ENCODE data around the gene LYST. TPM values are rescaled to one million over a fixed set of nuclear protein-coding genes. Genes with fewer than 3 reads are reported as not detected.

Gene LYST
- total and polyA plus RNA-seq, 2 of the 8 experiments (the other 6 are each of a cell fraction or from before 2014, with no cell fraction given) = 0.29 to 0.58 TPM

DNA sequence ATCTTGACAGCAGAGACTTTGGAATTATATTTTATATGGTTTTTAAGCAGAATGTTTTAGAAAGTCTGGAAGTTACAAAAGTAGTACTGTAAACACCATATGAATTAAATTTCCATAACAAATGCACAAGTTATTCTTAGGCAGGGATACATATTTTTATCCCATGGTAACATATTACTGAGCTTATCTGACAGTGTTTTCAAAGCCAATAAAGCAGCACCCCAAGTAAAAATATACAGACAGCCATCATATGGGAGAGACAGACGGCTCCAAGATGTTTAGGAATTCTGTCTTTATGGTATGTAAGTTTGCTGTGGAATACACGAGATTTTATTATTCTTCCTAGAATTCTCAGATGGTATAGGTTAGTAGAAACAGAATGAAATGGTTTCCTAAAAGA, 205.1 kb downstream of the LYST start (continued):
- TF ChIP-seq, protein P1, sequence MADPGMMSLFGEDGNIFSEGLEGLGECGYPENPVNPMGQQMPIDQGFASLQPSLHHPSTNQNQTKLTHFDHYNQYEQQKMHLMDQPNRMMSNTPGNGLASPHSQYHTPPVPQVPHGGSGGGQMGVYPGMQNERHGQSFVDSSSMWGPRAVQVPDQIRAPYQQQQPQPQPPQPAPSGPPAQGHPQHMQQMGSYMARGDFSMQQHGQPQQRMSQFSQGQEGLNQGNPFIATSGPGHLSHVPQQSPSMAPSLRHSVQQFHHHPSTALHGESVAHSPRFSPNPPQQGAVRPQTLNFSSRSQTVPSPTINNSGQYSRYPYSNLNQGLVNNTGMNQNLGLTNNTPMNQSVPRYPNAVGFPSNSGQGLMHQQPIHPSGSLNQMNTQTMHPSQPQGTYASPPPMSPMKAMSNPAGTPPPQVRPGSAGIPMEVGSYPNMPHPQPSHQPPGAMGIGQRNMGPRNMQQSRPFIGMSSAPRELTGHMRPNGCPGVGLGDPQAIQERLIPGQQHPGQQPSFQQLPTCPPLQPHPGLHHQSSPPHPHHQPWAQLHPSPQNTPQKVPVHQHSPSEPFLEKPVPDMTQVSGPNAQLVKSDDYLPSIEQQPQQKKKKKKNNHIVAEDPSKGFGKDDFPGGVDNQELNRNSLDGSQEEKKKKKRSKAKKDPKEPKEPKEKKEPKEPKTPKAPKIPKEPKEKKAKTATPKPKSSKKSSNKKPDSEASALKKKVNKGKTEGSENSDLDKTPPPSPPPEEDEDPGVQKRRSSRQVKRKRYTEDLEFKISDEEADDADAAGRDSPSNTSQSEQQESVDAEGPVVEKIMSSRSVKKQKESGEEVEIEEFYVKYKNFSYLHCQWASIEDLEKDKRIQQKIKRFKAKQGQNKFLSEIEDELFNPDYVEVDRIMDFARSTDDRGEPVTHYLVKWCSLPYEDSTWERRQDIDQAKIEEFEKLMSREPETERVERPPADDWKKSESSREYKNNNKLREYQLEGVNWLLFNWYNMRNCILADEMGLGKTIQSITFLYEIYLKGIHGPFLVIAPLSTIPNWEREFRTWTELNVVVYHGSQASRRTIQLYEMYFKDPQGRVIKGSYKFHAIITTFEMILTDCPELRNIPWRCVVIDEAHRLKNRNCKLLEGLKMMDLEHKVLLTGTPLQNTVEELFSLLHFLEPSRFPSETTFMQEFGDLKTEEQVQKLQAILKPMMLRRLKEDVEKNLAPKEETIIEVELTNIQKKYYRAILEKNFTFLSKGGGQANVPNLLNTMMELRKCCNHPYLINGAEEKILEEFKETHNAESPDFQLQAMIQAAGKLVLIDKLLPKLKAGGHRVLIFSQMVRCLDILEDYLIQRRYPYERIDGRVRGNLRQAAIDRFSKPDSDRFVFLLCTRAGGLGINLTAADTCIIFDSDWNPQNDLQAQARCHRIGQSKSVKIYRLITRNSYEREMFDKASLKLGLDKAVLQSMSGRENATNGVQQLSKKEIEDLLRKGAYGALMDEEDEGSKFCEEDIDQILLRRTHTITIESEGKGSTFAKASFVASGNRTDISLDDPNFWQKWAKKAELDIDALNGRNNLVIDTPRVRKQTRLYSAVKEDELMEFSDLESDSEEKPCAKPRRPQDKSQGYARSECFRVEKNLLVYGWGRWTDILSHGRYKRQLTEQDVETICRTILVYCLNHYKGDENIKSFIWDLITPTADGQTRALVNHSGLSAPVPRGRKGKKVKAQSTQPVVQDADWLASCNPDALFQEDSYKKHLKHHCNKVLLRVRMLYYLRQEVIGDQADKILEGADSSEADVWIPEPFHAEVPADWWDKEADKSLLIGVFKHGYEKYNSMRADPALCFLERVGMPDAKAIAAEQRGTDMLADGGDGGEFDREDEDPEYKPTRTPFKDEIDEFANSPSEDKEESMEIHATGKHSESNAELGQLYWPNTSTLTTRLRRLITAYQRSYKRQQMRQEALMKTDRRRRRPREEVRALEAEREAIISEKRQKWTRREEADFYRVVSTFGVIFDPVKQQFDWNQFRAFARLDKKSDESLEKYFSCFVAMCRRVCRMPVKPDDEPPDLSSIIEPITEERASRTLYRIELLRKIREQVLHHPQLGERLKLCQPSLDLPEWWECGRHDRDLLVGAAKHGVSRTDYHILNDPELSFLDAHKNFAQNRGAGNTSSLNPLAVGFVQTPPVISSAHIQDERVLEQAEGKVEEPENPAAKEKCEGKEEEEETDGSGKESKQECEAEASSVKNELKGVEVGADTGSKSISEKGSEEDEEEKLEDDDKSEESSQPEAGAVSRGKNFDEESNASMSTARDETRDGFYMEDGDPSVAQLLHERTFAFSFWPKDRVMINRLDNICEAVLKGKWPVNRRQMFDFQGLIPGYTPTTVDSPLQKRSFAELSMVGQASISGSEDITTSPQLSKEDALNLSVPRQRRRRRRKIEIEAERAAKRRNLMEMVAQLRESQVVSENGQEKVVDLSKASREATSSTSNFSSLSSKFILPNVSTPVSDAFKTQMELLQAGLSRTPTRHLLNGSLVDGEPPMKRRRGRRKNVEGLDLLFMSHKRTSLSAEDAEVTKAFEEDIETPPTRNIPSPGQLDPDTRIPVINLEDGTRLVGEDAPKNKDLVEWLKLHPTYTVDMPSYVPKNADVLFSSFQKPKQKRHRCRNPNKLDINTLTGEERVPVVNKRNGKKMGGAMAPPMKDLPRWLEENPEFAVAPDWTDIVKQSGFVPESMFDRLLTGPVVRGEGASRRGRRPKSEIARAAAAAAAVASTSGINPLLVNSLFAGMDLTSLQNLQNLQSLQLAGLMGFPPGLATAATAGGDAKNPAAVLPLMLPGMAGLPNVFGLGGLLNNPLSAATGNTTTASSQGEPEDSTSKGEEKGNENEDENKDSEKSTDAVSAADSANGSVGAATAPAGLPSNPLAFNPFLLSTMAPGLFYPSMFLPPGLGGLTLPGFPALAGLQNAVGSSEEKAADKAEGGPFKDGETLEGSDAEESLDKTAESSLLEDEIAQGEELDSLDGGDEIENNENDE (IDR thresholded peaks at IDR 0.05; ENCODE audit: insufficient replicate concordance, low read length) = no peak
- TF ChIP-seq, protein P2, sequence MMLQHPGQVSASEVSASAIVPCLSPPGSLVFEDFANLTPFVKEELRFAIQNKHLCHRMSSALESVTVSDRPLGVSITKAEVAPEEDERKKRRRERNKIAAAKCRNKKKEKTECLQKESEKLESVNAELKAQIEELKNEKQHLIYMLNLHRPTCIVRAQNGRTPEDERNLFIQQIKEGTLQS (IDR thresholded peaks at IDR 0.05; ENCODE audit: insufficient read depth, low read depth, low read length) = no peak
- no peak for TF ChIP-seq JUND (IDR thresholded peaks at IDR 0.05; ENCODE audit: low read length)
- TF ChIP-seq TCF12 (IDR thresholded peaks at IDR 0.05; ENCODE audit: low read depth, low read length) = no peak

All from H1 (cell line).